HepG2 (cell line): ENCODE measurements around the gene RLF. TPM values are rescaled to one million over a fixed set of nuclear protein-coding genes. Genes with fewer than 3 reads are reported as not detected.

Experiments used
- ATF1 ChIP-seq: IDR thresholded peaks from 2 replicates; pipeline ENCODE4 v1.6.1; 2016; ENCODE audit warnings: mild to moderate bottlenecking, control low read depth
- CBX5 ChIP-seq: sonication (generic); formaldehyde crosslinking; IDR thresholded peaks from 2 replicates; pipeline ENCODE4 v1.4.0; 2020; ENCODE audit warnings: missing genetic modification reagents, borderline replicate concordance
- CCDC6 ChIP-seq: sonication (generic); formaldehyde crosslinking; IDR thresholded peaks from 2 replicates; pipeline ENCODE4 v1.8.1; 2022; ENCODE audit warnings: mild to moderate bottlenecking, missing genetic modification reagents, moderate library complexity
- KAT8 ChIP-seq: IDR thresholded peaks from 2 replicates; pipeline ENCODE4 v1.6.1; 2016; ENCODE audit warnings: missing genetic modification reagents, missing compliant biosample characterization
- KMT2A ChIP-seq: sonication (generic); formaldehyde crosslinking; IDR thresholded peaks from 2 replicates; pipeline ENCODE4 v1.4.0; 2020; ENCODE audit warnings: missing genetic modification reagents
- MBD4 ChIP-seq: IDR thresholded peaks from 2 replicates; pipeline ENCODE4 v1.6.1; 2012; ENCODE audit warnings: low read length, inconsistent platforms, borderline replicate concordance
- MNT ChIP-seq: fragments of 450-650 bp; IDR thresholded peaks from 2 replicates; pipeline ENCODE4 v1.6.1; 2016
- NFKB2 ChIP-seq: sonication (generic); formaldehyde crosslinking; IDR thresholded peaks from 2 replicates; pipeline ENCODE4 v1.4.0; 2020; ENCODE audit warnings: missing genetic modification reagents, borderline replicate concordance
- PAF1 ChIP-seq: IDR thresholded peaks from 2 replicates; pipeline ENCODE4 v1.6.1; 2016; ENCODE audit warnings: missing genetic modification reagents, missing compliant biosample characterization
- PAXIP1 ChIP-seq: sonication (generic); formaldehyde crosslinking; conservative IDR thresholded peaks from 2 replicates; pipeline ENCODE4 v1.4.0; 2020; ENCODE audit warnings: mild to moderate bottlenecking, missing genetic modification reagents, moderate library complexity
- RFX3 ChIP-seq: IDR thresholded peaks from 2 replicates; pipeline ENCODE4 v1.6.1; 2016; ENCODE audit warnings: missing biosample characterization, missing genetic modification reagents
- SRSF9 ChIP-seq: fragments of 200-400 bp; formaldehyde crosslinking; IDR thresholded peaks from 2 replicates; pipeline ENCODE4 v1.6.1; 2018; ENCODE audit warnings: borderline replicate concordance, mild to moderate bottlenecking, low read depth, low read length; ENCODE audit not compliant: insufficient read depth, poor library complexity, severe bottlenecking
- TBX3 ChIP-seq: fragments of 450-650 bp; IDR thresholded peaks from 2 replicates; pipeline ENCODE4 v1.6.1; 2017; ENCODE audit warnings: antibody characterized with exemption, mild to moderate bottlenecking, inconsistent platforms, borderline replicate concordance
- TRAFD1 ChIP-seq: sonication (generic); formaldehyde crosslinking; IDR thresholded peaks from 2 replicates; pipeline ENCODE4 v1.5.1; 2020; ENCODE audit warnings: missing genetic modification reagents, mild to moderate bottlenecking, borderline replicate concordance
- ZNF180 ChIP-seq: sonication (generic); formaldehyde crosslinking; IDR thresholded peaks from 2 replicates; pipeline ENCODE4 v1.4.0; 2020; ENCODE audit warnings: low read depth, missing genetic modification reagents, borderline replicate concordance
- ZNF224 ChIP-seq: sonication (generic); formaldehyde crosslinking; IDR thresholded peaks from 2 replicates; pipeline ENCODE4 v1.5.0; 2020; ENCODE audit warnings: mild to moderate bottlenecking, missing genetic modification reagents
- ZNF253 ChIP-seq: sonication (generic); formaldehyde crosslinking; IDR thresholded peaks from 2 replicates; pipeline ENCODE4 v1.8.0; 2022; ENCODE audit warnings: mild to moderate bottlenecking, missing genetic modification reagents, borderline replicate concordance
- ZNF451 ChIP-seq: sonication (generic); formaldehyde crosslinking; IDR thresholded peaks from 2 replicates; pipeline ENCODE4 v1.5.0; 2020; ENCODE audit warnings: mild to moderate bottlenecking, missing genetic modification reagents
- ZNF484 ChIP-seq: sonication (generic); formaldehyde crosslinking; IDR thresholded peaks from 2 replicates; pipeline ENCODE4 v1.5.1; 2020; ENCODE audit warnings: mild to moderate bottlenecking, low read depth, missing genetic modification reagents, borderline replicate concordance
- ZNF605 ChIP-seq: sonication (generic); formaldehyde crosslinking; IDR thresholded peaks from 2 replicates; pipeline ENCODE4 v1.8.0; 2022; ENCODE audit warnings: mild to moderate bottlenecking, missing genetic modification reagents
- ZNF720 ChIP-seq: sonication (generic); formaldehyde crosslinking; IDR thresholded peaks from 2 replicates; pipeline ENCODE4 v1.4.0; 2020; ENCODE audit warnings: missing genetic modification reagents
- ZNF761 ChIP-seq: sonication (generic); formaldehyde crosslinking; conservative IDR thresholded peaks from 2 replicates; pipeline ENCODE4 v1.4.0; 2020; ENCODE audit warnings: mild to moderate bottlenecking, missing genetic modification reagents
- polyA plus RNA-seq, 8 experiments: library from polyadenylated mRNA; depleted of rRNA in 3 of 8; stranded (reverse) in 7 of 8; unstranded in 1 of 8; fragments of >200 nt; fragmentation: Illumina TruSeq in 4 of 8; extraction: Trizol in 4 of 8; gene quantifications; 2 replicates each; pipeline versions ENCODE4 v1.2.1 to v1.2.3, GENCODE V29; 2011 to 2016; ENCODE audit warnings: low read depth in 4 of 8, missing spikeins in 1 of 8, mixed read lengths in 1 of 8; ENCODE audit not compliant: insufficient read depth in 1 of 8
- total RNA-seq, 5 experiments: library from RNA; depleted of rRNA; stranded (reverse); fragments of >200 nt; fragmentation: Illumina TruSeq; extraction: Trizol; gene quantifications; 2 replicates each; pipeline ENCODE4 v1.2.3, GENCODE V29; 2016; ENCODE audit warnings: low read depth in 1 of 5

Gene RLF
- total and polyA plus RNA-seq, 2 of the 13 experiments (the other 11 are each of a cell fraction or from before 2014, with no cell fraction given): 9.0 to 15.7 TPM

GRCh38 chr1:40257688-40258444, 96.7 kb downstream of the RLF start, which contains the start of gene ZMPSTE24 (continued):
- peak; percentile 64 for TF ChIP-seq PAXIP1 (CRISPR knock-in tag)
- no peak for TF ChIP-seq SRSF9
- no peak for TF ChIP-seq ZNF484
- 0 out of 2 replicates have a peak, but pooled peaks have one; percentile 41 for TF ChIP-seq NFKB2 (CRISPR knock-in tag)
- TF ChIP-seq MBD4: no peak
- peak; percentile 10; the same call in 1 of the 2 replicates for TF ChIP-seq TBX3
- TF ChIP-seq PAF1 (CRISPR knock-in tag): no peak
- TF ChIP-seq ZNF720 (CRISPR knock-in tag): 0 out of 2 replicates have a peak, but pooled peaks have one; percentile 19
- peak; percentile 80; the same call in 1 of the 2 replicates for TF ChIP-seq ZNF451 (CRISPR knock-in tag)
- TF ChIP-seq ZNF253 (CRISPR knock-in tag): no peak
- peak; percentile 99 for TF ChIP-seq KAT8 (CRISPR knock-in tag)
- no peak for TF ChIP-seq ZNF180 (CRISPR knock-in tag)
- TF ChIP-seq MNT: peak; percentile 60; the same call in 1 of the 2 replicates
- peak; percentile 98; the same call in 1 of the 2 replicates for TF ChIP-seq CBX5 (CRISPR knock-in tag)
- TF ChIP-seq ZNF605 (CRISPR knock-in tag): peak; percentile 38
- TF ChIP-seq ATF1: peak; percentile 87
- peak; percentile 96 for TF ChIP-seq ZNF761 (CRISPR knock-in tag)
- 0 out of 2 replicates have a peak, but pooled peaks have one; percentile 73 for TF ChIP-seq TRAFD1 (CRISPR knock-in tag)
- TF ChIP-seq KMT2A (CRISPR knock-in tag): peak; percentile 99
- peak; percentile 94 for TF ChIP-seq ZNF224 (CRISPR knock-in tag)
- peak; percentile 81 for TF ChIP-seq CCDC6 (CRISPR knock-in tag)
- peak; percentile 16 for TF ChIP-seq RFX3
